MM.1S (cell line): ENCODE results near the gene RIOK2.

ENCODE experiments used
- CTCF ChIP-seq: fragments of 300-600 bp; sonication (generic); IDR thresholded peaks from 2 replicates; pipeline ENCODE4 v1.5.1; 2016; ENCODE audit warnings: antibody characterized with exemption, low read length, mixed read lengths
- EZH2 ChIP-seq: fragments of 300-600 bp; sonication (generic); optimal IDR thresholded peaks from 2 replicates; pipeline ENCODE3; 2017; ENCODE audit warnings: low read depth, mild to moderate bottlenecking, antibody characterized with exemption, low read length, mixed read lengths

DNA sequence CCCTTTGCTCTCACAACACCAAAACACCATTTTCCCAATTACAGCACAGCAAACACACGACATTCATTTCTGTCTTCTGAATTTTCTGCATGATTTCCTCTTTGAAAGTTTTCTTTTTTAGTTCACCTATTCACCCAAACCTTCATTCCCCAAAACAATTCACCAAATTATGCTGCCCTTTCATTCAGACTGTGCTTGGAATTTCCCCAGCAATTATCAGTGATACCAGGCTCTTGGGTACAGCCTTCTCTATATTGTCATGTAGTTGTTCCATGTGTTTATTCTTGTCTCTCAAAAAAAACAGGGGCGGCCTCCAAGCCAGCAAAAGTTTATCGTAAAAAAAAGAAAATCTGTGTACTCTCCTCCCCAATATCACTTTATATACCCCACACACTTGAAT lies 31.7 kb downstream of the RIOK2 start:
- no peak for TF ChIP-seq EZH2
- TF ChIP-seq CTCF = no peak
